ENCODE measurements around the gene ACSL5.

ACSL5 gene, protein sequence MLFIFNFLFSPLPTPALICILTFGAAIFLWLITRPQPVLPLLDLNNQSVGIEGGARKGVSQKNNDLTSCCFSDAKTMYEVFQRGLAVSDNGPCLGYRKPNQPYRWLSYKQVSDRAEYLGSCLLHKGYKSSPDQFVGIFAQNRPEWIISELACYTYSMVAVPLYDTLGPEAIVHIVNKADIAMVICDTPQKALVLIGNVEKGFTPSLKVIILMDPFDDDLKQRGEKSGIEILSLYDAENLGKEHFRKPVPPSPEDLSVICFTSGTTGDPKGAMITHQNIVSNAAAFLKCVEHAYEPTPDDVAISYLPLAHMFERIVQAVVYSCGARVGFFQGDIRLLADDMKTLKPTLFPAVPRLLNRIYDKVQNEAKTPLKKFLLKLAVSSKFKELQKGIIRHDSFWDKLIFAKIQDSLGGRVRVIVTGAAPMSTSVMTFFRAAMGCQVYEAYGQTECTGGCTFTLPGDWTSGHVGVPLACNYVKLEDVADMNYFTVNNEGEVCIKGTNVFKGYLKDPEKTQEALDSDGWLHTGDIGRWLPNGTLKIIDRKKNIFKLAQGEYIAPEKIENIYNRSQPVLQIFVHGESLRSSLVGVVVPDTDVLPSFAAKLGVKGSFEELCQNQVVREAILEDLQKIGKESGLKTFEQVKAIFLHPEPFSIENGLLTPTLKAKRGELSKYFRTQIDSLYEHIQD

DNA sequence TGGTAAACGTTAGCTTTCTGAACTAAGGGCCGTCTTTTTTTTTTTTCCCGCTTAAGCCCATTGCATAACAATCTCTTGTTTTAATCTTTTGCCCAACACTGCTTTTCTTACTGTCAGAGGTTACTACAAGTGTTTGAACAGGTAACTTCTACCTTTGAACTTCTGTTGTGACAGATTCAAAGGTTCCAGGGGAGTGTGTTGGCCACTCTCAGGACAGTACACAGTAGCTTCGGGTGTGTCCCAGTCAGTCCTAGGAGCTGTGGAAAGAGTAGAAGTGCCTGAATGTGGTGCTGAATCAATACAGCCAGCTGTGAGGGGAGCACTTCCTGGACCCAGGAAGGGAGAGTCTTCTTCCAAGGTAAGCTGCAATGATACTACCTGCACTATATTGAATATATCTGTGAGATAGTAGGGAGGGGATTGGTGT is at the start of gene ACSL5:
ACSL5 (plus strand) TSS at position 205 of the 427 bp plus-strand sequence. CDS start 20,831 bp downstream, outside the sequence.
- DNase-seq (ENCODE audit: low spot score): no peak

DNA sequence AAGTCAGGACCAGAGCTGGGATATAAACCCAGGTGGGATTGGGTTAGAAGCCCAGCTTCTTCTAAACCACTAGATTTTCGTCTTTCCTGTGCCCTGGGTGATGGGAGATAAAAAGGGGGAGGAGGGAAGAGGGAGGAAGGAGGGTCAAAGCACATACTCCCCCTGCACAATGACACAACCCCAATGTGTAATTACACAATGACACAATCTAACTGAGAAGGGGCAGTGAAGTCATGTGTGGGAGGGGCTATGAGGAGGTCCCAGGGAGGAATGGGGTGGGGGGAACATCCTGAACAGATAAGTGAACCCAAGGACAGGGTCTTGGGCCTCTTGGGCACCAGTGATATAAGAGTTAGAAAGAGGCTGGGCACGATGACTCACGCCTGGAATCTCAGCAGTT is 46.2 kb upstream of the ACSL5 start:
- no peak for DNase-seq (ENCODE audit: low spot score)

DNA sequence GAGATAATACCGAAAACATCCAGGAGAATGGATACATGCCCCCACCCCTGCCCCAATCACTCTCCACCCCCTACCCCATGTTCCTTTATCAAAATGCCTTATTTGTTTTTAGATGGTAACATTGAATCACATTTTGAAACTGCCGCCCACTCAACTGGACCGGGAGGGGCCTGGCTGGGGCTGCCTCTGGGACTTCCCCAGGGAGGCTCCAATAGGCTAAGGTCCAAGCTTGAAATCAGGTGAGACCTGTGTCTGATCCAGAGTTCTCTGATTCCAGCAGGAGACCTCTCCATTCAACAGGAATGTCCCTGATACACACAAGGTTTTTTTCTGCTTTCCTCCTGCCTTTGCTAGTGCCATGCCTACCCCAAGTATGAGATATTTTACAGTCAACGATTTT is 43.8 kb upstream of the ACSL5 start:
- no peak for DNase-seq (ENCODE audit: low spot score)

DNA sequence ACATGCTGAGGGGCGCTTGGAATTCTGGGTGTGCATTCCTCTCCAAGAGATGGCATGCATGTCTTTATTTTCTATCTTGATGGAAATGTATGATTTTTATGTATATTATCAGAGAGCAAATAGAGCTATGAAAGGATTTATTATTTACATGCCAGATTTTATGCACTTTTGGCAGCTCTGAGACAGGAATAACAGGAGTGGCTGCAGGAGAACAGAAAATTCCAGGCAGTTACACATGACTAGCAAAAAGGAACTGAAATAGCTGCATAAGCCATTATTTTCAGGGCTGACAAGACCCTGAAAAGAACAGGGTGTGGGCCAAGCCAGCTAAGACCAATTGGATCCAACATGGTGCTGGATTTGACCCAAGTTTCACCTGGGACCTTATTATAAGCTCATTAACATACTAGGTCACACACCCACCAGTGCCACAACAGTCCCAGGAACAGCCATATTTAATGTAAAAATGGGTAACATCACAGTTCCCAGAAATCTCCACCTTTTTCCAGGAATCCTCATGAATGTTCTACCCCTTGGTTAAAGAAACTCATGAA is 43.2 kb upstream of the ACSL5 start:
- no peak for DNase-seq (ENCODE audit: low spot score)

DNA sequence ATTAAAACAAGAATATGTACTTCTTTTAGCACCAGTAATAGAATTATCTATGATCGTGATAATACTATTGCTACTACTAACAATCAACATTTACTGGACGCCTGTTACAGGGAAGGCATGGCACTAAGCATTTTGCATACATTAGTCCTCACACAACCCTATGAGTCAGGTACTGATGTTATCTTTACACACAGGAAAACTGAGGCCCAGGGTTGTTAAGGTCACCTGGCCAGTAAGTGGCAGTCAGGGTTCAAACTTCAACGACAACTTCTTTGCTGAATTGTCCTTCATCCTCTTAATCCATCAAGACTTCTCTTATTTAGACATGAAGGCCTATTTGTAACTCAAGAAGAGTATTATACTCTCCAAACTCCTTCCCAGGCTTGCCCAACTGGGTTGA is 41.9 kb upstream of the ACSL5 start:
- no peak for DNase-seq (ENCODE audit: low spot score)

DNA sequence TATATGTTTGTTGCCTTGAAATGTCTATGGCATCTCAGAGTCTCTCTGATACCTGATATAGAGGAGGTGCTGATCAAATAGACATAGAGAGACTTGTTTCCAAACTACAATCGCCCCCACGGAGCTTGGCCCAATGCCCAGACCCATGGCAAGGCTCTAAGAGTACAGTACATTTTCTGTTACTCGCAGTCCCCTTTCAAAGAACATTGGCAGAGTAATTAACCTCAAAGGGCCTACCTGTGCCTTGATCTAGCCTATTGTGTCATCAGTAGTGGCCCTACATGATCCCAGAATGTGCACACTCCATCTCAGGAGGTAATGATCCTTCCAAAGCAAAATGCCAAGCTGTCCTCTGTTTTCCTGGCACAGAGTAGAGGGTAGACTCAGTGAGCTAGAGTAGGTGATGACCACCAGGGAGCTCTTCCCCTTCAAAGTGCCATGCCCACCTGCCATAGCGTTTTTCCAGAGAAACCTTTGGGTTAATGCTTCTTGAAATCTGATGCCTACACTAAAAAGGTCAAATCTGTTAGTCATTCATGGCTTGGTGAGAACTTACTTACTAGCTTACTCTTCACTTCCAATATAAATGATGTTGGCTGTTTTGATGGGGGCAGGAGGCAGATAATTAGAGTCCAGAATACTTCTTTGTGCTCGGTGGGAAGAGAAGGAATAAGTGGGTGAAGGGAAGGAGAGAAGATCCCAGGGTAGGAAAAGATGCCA is 41.2 kb upstream of the ACSL5 start:
- no peak for DNase-seq (ENCODE audit: low spot score)

DNA sequence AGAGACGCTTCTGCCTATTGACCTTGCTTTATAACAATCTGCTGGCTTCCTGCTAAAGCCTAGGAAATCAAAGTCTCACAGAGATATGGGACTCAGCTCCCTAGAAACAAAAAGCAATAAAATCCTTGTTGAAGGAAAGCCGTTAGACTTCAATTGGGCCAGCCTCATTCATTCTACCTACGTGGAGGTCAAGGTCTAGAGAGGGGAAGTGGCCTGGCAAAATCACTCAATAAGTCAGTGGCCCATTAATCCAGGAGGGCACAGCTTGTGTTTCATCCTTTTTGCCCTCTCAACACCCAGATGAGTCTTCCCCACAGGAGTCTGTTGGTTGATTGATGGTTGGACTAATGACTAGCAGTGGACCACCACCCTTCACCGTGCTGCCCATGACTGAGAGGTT is 40.5 kb upstream of the ACSL5 start:
- DNase-seq (ENCODE audit: low spot score): no peak

DNA sequence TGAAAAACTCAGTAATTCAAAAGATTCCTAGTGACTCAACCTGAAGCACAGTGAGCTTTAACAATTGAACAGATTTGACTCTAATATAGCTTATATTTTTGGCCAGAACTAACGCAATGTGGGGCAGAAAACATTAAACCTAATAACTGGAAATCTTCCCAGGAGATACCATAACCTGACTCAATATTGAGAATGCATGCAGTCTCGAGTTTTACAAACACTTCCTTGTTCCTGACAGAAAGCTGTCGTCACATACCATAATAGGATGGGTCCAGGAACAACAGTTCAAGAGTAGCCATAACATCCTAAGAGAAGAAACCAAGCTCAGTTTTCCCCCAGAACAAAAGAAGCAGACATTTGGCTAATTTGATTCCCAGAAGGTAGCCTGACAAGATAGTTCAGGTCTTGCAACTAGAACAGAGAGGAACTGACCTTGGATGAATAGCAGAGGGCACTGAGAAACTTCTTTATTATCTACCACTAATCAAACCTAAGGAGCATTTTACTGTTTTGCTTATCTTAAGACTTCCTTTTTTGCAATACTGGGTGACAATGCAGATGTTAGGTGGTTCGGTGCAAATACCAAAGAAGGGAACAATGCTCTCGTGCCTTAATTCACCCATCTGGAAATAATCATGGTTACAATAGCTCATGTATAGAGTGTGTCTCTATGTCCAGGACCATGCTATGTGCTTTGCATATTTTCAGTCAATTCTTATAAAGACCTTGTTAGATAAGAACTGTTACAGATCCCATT is 38.6 kb upstream of the ACSL5 start:
- no peak for DNase-seq (ENCODE audit: low spot score)

DNA sequence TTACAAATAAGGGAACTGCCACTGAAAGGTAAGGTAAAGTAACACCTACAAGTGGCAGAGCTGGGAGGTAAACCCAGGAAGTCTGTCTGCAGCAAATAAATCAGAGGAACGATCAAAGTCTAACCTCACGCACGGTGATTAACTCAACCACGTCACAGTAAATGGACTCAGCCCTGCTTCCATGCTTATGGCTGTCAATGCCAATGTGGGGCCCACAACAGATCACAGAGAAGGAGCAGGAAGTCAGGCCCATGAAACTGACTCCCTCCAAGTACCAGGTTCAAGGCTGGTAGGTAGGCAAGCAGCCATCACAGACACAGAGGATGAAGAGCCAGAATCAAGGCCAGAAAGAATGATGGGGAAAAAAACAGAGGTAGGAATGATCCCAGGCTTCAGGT is 38.0 kb upstream of the ACSL5 start:
- no peak for DNase-seq (ENCODE audit: low spot score)

DNA sequence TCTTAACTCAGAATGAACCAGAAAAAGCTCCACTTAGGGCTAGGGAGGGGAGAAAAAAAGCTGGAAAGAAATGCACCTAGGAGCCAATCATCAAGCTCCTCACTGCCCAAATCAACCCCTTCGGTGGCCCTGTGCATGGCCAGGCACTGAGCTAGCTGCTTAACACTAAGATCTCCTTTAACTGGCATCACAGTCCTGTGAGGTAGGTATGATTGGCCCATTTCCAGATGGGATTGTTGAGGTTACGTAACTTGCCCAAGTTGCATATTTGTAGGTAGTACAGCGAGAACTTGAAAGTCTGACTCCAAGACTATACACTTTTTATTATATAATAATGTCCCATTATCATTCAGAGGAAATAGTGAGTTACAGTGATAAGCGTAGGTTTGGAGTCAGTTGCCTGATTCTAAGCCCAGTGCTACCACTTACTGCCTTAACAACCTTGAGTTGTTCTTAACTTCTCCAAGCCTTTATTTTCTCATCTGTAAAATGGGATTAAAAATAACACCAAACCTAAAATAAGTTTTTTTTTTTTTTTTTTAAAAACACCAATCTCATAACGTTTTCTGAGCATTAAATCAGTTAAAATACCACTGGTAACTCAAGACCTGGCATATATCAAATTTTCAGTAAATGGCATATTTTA is 37.2 kb upstream of the ACSL5 start:
- no peak for DNase-seq (ENCODE audit: low spot score)

DNA sequence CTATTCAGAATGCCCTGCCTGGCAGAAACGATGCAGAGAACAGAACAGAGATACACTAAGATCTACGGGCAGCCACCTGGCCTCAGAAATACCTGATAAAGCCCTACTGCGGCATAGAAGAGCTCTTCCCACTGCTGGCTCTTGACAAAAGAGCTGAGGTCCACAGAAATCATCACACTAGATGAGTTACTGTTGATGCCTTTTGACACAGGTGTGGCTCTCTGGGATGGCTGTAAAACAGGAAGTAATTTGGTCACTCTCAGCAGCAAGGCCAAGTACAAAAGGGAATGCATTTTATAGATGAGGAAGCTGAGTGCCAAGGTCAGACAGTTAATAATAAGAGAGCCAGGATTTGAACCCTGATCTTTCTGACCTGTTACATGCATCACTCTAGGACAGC is 35.0 kb upstream of the ACSL5 start:
- DNase-seq (ENCODE audit: low spot score): no peak

DNA sequence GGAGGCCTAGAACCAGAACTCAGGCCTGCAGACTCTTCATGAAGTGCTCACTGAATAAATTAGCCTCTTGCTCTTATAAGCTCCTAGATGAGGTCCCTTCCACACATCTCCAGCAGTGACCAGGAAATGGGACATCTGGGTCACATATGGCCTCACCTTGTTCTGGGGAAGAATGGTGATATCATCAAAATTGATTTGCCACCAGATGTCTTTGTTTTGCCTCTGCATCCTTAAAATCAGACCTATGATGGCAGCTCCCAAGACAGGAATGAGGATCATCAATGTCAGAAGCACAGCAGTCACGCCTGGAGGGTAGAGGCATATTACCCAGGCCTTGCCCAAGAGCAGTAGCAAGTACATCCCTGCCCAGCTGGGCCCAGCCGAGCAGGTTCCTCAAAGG is 33.3 kb upstream of the ACSL5 start:
- no peak for DNase-seq (ENCODE audit: low spot score)

DNA sequence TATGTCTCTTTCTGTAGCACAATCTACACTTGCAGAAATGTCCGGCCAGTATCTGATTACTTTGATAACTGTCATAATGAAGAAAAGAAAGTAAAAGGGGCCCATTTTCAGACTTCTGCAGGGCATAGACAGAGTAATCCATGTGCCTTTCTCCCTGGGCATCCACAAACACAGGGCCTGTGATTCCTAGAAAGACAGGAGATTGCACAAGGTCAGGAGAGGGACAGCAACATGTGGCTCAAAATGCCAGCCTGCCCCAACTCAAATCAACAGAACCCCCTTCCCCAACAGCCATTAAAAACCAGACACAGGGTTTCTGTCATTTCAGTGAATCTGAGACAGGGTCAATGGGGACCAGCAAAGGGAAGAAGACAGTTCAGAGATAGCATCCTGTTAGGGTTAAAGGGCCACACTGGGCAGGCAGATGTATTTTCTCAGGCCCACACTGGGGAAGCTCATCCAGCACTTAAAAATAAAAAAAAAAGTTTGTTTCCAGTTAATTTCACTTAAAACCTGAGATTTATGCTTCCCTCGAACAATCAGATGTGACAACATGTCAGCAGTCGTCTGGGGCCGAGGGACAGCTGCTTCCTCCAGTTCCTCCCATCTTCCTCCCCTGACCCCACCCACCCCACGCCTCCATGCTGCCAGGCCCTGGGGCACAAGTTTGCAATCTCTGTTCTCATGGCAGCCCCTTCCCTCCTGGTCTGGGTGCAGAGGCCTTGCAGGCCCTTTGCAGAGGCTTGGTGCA is 30.7 kb upstream of the ACSL5 start:
- DNase-seq (ENCODE audit: low spot score): no peak

DNA sequence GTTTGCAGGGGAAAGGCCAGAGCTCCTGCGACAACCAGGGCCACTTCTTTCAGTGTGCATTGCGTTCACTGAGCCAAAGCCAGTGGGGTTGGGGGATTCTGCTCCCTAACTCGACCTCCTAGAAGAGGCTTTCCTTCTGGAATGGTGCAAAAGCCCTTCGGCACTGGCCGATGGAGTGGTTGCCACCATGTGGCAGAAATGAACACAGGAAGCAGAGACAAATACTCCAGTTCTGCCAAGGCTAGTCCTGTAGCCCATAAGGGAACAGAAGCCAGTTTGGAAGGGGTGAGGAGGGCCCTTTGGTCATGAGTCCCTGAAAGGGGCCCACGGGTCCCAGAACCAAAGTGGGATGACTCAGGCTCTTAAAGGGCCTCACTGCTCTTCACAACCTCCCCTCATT is 29.7 kb upstream of the ACSL5 start:
- DNase-seq (ENCODE audit: low spot score): no peak

DNA sequence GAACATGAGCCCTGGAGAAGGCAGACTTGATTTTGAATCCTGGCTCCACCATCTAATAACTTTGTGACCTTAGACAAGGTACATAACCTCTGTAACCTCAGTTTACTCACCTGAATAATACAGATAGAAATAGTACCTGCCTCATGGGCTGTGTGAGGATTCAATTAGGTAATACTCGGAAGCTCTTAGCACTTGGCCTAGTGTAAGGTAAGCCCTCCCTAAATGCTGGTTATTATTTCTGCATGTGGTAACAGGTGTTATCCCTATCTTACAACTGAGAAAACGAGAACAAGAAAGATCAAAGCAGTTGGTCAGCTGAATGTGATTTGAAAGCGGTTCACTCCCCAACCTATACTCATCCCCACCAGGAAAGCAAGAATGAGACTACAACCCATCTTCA is 28.7 kb upstream of the ACSL5 start:
- DNase-seq (ENCODE audit: low spot score): no peak

DNA sequence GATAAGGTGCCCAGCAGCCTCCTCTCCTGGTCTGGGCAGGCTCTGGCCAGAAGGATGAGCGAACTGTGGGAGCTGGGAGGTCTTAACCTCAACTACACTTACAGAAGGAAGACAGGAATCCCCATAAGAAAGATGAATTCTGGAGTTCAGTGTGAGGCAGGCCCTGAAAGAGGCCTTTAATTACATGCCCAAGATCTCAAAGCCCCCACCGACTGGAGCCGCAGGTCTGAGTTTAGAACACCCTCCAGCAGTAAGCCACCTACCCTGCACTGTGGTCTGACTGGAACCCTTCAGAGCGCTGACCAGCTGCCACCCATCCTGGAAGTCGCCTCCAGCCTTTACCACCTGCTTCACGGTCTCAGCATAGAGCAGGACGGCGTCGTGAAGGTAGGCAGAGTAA is 28.2 kb upstream of the ACSL5 start:
- DNase-seq (ENCODE audit: low spot score): no peak

DNA sequence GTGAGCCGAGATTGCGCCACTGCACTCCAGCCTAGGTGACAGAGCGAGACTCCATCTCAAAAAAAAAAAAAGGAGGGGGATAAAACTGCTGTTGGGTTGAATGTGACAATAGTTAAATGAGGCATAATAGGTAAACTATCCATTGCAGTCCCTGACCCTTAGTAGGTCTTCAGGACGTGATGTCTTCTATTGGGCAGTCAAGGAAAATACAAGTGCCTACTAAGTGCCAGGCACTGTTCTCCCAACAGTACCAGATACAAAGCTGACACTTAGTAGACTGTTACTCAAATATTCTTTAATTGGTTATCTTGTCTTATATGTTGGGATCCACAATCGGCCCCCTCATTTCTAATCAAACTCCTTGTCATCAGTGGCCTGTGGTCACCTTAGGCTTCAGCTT is 27.1 kb upstream of the ACSL5 start:
- DNase-seq (ENCODE audit: low spot score): no peak

DNA sequence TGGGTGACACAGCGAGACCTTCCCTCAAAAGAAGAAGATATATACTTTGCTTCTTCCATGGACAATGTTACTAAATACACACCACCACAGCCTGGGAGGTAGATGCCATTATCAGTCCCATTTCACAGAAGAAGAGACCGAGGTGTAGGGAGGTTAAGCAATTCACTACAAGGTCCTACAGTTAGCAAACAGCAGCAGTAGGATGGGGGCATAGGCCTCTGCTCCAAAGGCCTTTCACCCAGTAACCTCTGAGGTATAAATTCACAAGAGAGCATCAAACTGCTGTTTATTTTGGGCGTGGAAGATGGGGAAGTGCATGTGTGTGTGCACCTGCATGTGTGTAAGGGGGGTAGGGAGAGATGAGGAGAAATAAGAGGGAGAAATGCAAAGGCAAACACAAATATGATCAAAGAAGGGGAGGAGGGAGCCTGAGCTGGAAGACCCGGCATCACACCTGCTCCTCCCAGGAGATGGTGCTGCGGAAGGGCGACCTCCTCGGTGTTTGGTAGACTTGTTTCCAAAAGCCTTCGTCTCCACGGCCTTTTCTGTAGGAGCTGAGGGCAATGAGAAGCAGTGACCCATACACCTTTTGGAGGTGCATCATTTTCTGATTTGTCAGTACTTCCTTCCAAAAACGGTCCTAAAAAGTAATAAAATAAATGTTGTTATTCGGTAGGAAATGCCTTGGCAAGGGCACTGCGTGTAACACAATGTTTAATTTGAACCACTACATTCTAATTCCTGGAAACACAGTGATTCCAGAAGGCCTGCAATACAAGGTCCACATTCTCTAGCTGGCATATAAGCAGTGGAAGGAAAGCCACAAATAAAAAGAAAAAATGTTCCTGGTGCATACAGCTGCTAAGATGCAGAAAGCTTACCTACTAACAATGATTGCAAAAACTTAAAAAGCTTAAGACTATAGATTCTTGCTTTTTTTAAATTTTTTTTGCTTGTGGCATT is 25.9 kb upstream of the ACSL5 start:
- no peak for DNase-seq (ENCODE audit: low spot score)

DNA sequence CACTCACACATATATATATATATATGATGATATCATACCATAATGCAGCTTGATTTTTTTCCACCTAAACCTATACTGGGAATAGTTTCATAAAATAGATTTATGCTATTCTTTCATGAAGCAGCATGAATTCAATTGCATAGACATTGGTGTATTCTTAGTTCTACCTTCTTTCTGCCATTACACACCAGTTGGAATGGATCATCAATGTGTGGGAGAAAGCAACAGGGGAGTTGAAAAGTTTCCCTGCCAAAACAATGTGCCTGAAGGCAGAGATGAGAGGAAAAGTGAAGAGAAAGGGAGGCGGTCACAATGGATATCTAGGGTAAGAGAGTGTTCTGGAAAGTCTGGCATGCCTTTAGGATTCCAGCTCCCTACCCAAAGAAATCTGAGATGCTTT is 25.2 kb upstream of the ACSL5 start:
- DNase-seq (ENCODE audit: low spot score): no peak

Data from hematopoietic multipotent progenitor cell treated with erythropoietin and hydrocortisone succinate and interleukin-3 and kit ligand, for 15 days (in vitro differentiated cells).